C1 segment of cervical spinal cord (tissue), 14 donors: Measurements from ENCODE around the gene NPC2.
"Not testable (repeated sequence)": the region's sequence is repeated elsewhere in the genome, so short reads cannot be mapped to it uniquely, and the experiment has no call there.

Experiments used
- DNase-seq, 14 donors: peaks; one replicate each; lab custom pipeline; 2025; lab: John Stamatoyannopoulos, UW

The NPC2 gene

DNA sequence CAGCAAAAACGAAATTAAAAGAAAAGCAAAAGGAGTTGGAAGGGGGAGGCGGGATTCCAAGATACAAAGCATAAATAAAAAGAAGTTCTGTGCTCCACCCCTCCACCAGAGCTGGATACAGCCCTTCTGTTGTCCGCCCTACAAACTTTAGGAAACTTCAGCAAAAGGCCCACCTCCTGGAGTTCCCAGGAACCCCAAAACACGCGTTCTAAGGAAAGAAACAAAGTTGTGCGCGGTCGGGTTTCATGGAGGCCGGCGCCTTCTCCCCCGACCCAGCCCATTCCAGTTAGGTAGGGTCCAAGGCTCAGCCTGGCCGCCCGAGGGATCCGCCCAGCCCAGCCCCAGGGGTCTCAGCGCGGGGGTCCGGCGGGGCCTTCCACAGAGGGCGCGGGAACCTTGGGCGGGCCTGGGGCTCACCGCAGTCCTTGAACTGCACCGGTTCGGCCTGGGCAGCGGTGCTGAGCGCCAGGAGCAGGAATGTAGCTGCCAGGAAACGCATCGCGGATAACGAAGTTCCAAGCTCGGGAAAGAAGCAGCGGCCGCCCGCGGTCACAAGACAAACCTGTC lies at the start of gene NPC2:
Gene NPC2, minus strand, starts transcription at position 530 of the 567 bp plus-strand sequence. Its CDS starts 31 bp downstream, at position 499.
- peak in 2 of 14 donors; percentile 63 to 65 for DNase-seq

- DNase-seq, result no peak
Observed at GRCh38 chr14:74542056-74542685, 49.1 kb upstream of the NPC2 start.

DNA sequence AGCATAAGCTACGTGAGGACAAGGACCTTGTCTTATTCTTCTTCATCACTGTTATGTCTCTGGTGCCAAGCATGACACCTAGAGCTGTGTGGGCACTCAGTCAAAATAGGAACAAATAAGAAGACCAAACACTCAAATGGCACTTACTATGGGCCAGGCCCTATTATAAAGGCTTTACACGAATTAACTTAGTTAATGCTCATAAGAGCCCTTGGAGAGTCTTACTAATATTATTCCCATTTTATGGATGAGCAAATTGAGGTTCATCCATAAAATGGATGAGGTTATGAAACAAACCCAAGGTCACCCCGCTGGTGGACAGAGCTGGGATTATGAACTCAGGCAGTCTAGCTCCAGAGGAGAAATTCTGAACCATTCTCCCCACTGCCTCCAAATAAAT lies 48.1 kb upstream of the NPC2 start:
- no peak for DNase-seq

- no peak for DNase-seq
Observed at GRCh38 chr14:74539503-74539902, 46.4 kb upstream of the NPC2 start.

DNA sequence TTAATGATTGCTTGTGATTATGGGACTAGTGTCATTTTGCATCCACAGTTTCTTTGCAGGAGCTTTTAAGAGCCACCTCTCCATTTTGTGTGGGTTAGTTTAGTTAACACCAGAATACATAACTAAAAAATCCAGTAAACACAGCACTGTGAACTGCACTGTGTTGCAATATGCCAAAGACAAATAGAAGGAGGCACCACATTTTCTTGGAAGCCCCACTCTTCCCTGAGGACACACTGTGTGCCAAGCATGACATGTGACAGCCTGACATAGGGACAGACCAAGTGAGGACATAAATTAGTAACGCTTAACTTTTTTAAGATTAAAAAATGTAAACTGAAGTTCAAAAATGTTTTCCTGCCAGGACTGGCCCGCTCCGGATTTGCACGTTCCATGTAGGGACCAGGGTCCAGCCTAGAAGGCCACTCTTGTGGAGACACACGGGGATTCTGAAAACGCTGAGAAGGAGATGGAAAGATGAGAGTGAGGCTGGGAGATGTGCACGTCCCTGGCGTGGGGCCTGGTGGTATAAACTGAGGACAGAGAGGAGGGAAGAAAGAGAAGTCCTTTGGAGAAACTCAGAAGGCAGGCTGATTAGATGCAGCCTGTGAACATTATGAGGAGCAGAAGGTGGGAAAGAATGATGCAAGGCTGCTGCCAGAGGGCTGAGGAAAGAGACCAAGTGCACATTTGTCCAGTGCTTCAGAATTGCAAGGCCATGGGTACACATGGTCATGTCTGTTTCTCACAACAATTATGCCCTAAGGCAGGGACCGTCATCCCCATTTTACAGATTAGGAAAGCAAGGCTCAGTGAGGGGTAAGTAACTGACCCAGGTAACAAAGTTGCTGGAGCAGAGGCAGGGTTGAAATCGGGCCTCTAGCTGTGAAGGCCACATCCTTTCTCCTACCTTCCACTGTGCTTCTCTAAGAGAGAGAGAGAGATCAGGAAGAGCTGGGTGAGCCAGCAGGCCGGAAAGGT lies 45.6 kb upstream of the NPC2 start:
- no peak for DNase-seq

GRCh38 chr14:74536336-74536735 lies 43.2 kb upstream of the NPC2 start:
- not testable (repeated sequence) for DNase-seq

- DNase-seq, result no peak
Observed at GRCh38 chr14:74535756-74536325, 42.7 kb upstream of the NPC2 start.

DNA sequence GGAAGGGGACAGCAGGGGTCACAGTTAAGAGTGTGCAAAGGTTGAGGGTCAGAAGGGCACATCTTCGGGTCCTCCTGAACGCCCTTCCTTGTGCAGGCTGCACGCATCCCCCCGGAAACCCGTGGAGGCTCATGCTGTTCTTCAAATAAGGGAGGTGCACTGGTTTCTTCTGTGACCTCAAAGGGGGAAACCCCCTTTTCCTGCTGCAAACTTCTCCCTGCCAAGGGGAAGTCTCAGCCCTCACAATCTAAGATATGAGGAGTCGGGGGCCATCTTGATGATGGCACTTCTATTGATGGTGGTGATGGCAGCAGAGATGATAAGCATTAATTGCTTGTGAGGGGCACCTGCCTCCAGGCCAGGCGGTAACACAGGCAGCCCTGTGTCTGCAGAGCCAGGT lies 40.5 kb upstream of the NPC2 start:
- no peak for DNase-seq

GRCh38 chr14:74532246-74532645 lies 39.1 kb upstream of the NPC2 start:
- DNase-seq, result no peak

GRCh38 chr14:74531467-74531866 lies 38.4 kb upstream of the NPC2 start:
- DNase-seq, result no peak

DNA sequence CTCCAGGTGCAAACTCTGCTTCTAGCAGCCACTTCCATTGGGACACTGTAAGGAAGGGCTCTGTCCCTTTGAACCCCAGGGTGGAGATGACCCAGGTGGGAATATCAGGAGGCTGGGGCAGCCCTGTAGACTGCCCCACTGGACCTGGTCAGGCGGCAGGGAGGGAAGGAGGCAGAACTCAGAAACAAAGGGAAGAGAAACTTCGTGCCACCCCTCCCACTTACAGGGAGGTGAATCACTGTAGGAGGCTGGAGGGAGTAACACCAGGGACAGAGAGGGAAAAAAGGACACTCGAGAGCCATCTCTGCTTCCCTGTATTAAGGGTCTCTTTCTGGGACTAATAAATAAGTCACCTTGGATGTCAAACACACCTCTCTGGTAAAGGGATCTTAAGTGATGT lies 37.9 kb upstream of the NPC2 start:
- no peak for DNase-seq

DNA sequence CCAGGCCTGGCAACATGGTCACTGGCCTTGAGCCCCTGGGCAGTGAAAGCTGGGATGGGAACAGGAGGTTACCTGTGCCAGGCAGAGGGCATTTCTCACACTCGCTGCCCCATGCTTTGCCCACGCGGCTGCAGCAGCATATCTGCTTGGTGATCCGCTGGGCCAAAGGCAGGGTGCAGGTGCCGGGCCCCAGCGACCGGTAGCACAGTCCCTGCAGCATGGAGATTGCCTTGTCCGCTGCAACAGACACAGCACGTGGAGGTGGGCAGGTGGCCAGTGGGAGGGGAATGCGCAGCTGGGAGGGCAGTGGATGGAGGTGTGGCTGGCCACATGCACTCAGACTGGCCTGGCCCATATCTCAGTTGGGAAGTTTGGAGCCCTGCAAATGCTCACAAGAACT lies 35.8 kb upstream of the NPC2 start:
- no peak for DNase-seq

DNA sequence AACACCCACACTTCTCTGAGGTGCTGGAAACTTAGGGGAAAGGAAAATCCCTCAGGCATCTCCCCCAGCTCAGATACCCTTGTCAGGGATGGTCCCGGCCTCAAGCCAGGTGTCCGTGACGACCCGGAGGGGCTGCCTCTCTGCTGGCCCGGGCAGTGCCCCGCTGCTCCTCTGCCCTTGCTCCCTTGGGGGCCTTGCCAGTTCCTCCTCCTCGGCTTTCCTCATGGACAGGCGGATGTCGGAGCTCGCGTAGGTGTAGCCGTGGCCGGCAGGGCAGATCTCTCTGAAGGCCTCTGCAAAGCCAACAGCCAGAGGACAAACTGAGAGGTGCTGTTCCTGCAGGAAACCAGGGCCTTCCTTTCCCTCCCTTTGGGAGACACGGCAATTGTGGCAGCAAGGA lies 35.3 kb upstream of the NPC2 start:
- no peak for DNase-seq

DNA sequence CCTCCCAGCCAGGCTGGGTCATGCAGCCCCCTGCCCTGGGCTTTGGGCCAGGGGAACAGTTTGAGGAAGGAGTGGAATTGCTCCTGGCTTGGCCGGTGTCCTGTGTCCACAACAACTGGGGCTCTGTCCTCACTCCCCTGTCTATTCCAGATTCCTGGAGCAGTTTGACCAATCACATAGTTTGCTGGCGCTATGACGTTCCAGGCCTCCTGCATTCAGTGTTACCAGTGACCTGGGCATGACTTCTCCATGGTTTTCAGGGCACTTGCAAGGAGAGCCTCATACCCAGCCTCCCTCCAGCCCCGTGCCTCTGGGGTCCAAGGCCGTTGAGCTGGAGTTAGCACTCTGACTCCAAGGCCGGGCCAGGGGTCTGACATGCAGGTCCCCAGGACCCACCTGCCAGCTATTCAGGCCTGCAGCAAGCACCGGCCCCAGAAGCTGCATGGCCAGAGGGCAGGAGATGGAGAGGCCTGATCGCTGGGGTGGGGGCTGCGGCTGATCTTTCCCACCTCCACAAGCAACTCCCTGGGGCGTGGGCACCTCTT lies 34.7 kb upstream of the NPC2 start:
- DNase-seq, result no peak

DNA sequence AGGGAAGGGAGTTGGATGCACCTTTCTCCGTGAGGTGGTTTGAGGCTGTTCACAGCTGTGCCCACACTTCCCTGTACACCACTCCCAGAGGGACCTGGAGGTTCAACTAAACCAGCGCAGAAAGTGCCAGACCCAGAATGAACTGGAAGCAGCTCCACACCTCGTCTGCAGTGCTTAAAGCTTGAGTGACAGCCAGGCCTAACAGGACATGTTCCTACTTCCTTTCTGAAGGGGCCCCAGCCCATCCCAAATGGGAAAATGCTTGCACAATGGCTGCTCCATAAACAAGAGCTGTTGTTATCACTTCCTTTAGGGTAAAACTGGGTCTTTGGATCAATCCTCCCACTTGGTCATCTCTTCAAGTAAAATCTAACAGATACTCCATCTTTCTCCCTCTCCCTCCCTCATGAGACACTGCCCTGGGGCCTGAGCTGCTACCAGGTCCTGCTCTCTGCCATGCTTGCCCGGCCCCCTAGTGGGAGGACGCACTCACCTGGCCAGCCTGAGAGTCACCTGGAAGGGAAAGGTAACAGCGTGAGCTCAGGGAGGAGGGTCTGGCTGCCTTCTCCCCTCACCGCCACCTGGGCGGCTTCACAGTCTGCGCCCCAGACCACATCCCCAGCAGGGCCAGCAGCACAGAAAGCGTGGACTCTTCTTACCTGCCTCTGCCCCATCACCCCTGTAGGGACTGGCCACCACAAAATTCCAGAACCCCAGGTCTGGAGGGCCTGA lies 33.9 kb upstream of the NPC2 start:
- DNase-seq, result no peak

- no peak for DNase-seq
Observed at GRCh38 chr14:74525361-74525851, 32.3 kb upstream of the NPC2 start.

- no peak for DNase-seq
Observed at GRCh38 chr14:74524812-74525135, 31.7 kb upstream of the NPC2 start.

DNA sequence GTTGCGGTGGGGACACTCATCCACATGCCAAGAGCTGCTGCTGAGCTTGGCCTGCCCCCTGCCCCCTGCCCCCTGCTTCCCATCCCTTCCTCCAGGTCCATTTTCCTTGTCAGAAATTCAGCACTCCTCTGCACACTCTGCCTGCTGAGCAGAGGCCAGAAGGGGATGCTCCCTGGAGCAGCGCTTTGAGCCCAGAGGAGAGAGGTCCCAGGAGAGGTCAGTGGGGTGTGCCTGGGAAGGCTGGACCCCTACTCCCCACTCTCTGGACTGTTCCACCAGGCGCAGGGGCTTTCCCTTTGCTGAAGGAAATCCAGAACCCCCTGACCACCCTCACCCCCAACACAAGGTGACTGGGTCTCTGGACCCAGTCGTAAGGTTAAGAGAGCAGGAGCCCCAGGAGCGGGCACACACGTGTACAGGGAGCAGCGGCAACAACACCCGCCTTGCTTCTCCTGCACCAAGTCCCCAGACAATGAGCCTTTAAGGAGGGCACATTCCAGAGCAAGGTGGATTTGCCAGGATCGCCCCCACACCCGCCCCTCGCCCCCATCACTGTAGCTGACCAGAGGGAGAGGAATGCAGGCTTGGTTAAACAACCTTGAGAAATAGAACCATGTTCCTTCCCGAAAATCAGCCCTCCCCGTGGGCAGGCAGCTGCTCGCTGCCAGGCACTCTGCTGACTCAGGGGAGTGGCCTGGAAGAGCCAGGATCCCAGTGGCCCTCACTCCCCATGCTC lies 31.1 kb upstream of the NPC2 start:
- no peak for DNase-seq

- DNase-seq, result no peak
Observed at GRCh38 chr14:74522740-74523139, 29.6 kb upstream of the NPC2 start.

- no peak for DNase-seq
Observed at GRCh38 chr14:74521756-74522155, 28.7 kb upstream of the NPC2 start.
